Left lung (tissue), 10 donors: Measurements from ENCODE around the gene WDR90. TPM values are rescaled to one million over a fixed set of nuclear protein-coding genes. Genes with fewer than 3 reads are reported as not detected.

Source experiments
- ATAC-seq: fragments of 200-7000 bp; cut with Tn5 transposase; one replicate; pipeline ENCODE4 v1.9.1; 2020; ENCODE audit warnings: moderate library complexity
- DNase-seq, 4 donors: peaks; one replicate each; pipeline ENCODE4 v3.0.0-alpha.2; 2013 to 2020
- H3K27ac ChIP-seq, 2 donors: fragments of 200-600 bp; sonication (generic) in 1 of 2; one replicate each; pipeline versions ENCODE4 v1.5.0 to v1.8.0; 2020 to 2021
- H3K27me3 ChIP-seq, 2 donors: fragments of 200-600 bp; sonication (generic) in 1 of 2; one replicate each; pipeline versions ENCODE4 v1.5.0 to v1.8.0; 2020 to 2021
- H3K36me3 ChIP-seq, 2 donors: fragments of 200-600 bp; sonication (generic) in 1 of 2; one replicate each; pipeline versions ENCODE4 v1.5.0 to v1.8.0; 2020 to 2021
- H3K4me1 ChIP-seq, 2 donors: fragments of 200-600 bp; one replicate each; pipeline ENCODE4 v1.8.0; 2021
- H3K4me3 ChIP-seq, 2 donors: fragments of 200-600 bp; sonication (generic) in 1 of 2; one replicate each; pipeline versions ENCODE4 v1.5.0 to v1.8.0; 2020 to 2021; ENCODE audit warnings: mild to moderate bottlenecking in 1 of 2
- H3K9me3 ChIP-seq, 2 donors: fragments of 200-600 bp; sonication (generic) in 1 of 2; one replicate each; pipeline versions ENCODE4 v1.5.0 to v1.8.0; 2020 to 2021
- CTCF ChIP-seq, 2 donors: fragments of 200-600 bp; sonication (generic) in 1 of 2; IDR thresholded peaks; one replicate each; pipeline versions ENCODE4 v1.5.0 to v1.8.0; 2021; ENCODE audit warnings: antibody characterized with exemption in 2 of 2
- intact Hi-C, 2 donors: fragments of 100-400 bp; cut with DNase I; formaldehyde crosslinking; loops; one replicate each; pipeline versions ENCODE4 v1.11.2 to v1.14.2; 2022
- polyA plus RNA-seq, 6 donors: library from polyadenylated mRNA; unstranded; fragments of 120-200 nt; gene quantifications; one replicate each; pipeline ENCODE4 v1.2.1, GENCODE V29; 2013; ENCODE audit not compliant: insufficient read length in 6 of 6
- total RNA-seq, 2 donors: library from RNA; stranded (reverse); fragmentation: NEBNext Ultra II Directional; extraction: Animal tissue kit (Norgen Biotek cat#: 25700); gene quantifications; one replicate each; pipeline ENCODE4 v1.2.1, GENCODE V29; 2021
- donor health status: DM: no; HTN: yes; CAD: no.
- donor health status: DM: no; HTN: no; CAD: no.

Gene WDR90
- total and polyA plus RNA-seq, 8 donors: 27.3 to 63.0 (median 41.4) TPM

DNA sequence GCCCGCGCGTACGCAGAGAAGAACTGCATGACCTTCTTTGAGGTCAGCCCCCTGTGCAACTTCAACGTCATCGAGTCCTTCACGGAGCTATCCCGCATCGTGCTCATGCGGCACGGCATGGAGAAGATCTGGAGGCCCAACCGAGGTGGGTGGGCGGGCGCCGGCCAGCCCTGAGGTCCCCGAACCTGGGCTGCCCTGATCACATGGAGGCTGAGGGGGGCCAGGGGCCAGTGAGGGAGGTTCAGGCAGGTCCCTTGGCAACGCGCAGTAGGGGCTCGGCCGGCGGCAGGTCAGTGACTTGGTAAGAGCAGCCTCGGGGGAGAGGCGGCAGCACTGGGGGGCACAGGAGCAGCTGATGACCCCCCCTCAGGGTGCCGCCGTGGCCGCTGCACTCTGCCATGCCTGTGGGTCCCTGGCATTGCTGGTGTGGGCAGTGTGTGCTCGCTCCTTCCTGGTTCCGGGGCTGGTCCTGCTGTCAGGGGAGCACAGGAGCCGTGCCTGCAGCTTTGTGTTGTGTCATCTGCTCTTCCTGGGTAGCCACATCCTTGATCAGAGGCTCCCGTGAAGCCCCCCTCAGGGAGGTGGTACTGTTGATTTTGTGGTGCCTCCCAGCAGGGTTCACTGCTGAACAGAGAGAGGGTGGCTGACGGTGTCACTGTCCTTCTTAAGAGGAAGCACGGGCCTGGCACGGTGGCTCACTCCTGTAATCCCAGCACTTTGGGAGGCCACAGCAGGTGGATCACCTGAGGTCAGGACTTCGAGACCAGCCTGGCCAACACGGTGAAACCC is 23.0 kb upstream of the WDR90 start:
- no peak overlapping the region for H3K27ac ChIP-seq
- no peak for TF ChIP-seq CTCF (IDR thresholded peaks at IDR 0.05)
- intact Hi-C loops: no loop called here

GRCh38 chr16:626787-627453 is 22.2 kb upstream of the WDR90 start:
- peak in 2 of 4 donors; percentile 57 to 78 for DNase-seq
- peaks cover 0 to 6% of the 10 kb centered on the region in 2 donors for H3K27me3 ChIP-seq
- intact Hi-C loops: no loop called here
- H3K36me3 ChIP-seq: peaks cover 0 to 47% of the 10 kb centered on the region in 2 donors
- ATAC-seq: peak; percentile 5
- H3K27ac ChIP-seq: no peak overlapping the region
- peaks cover 11 to 40% of the 10 kb centered on the region in 2 donors for H3K4me1 ChIP-seq
- no peak for TF ChIP-seq CTCF (IDR thresholded peaks at IDR 0.05)
- H3K9me3 ChIP-seq: no peaks in the 10 kb centered on the region
- H3K4me3 ChIP-seq: no peak overlapping the region

More for the DNA sequence above, 23.0 kb upstream of the WDR90 start:
- H3K27me3 ChIP-seq: peaks cover 0 to 5% of the 10 kb centered on the region in 2 donors
- no peak overlapping the region for H3K4me3 ChIP-seq
- ATAC-seq (no peak), DNase-seq (peak in 1 of 4 donors; percentile 72)
- H3K4me1 ChIP-seq: peaks cover 8 to 41% of the 10 kb centered on the region in 2 donors
- H3K9me3 ChIP-seq: no peaks in the 10 kb centered on the region
- peaks cover 0 to 51% of the 10 kb centered on the region in 2 donors for H3K36me3 ChIP-seq

- TF ChIP-seq CTCF (IDR thresholded peaks at IDR 0.05): no peak
- Histone ChIP-seq H3K9me3 (no peaks in the 10 kb centered on the region), H3K36me3 (peaks cover 0 to 51% of the 10 kb centered on the region in 2 donors), H3K4me3 (no peak overlapping the region), H3K27ac (no peak overlapping the region), H3K27me3 (peaks cover 0 to 6% of the 10 kb centered on the region in 2 donors), H3K4me1 (peaks cover 11 to 36% of the 10 kb centered on the region in 2 donors)
- DNase-seq: peak in 2 of 4 donors; percentile 65 to 90
- intact Hi-C loops: no loop called here
- peak; percentile 64 for ATAC-seq
These were observed 21.5 kb upstream of the WDR90 start for GRCh38 chr16:627454-628239.

DNA sequence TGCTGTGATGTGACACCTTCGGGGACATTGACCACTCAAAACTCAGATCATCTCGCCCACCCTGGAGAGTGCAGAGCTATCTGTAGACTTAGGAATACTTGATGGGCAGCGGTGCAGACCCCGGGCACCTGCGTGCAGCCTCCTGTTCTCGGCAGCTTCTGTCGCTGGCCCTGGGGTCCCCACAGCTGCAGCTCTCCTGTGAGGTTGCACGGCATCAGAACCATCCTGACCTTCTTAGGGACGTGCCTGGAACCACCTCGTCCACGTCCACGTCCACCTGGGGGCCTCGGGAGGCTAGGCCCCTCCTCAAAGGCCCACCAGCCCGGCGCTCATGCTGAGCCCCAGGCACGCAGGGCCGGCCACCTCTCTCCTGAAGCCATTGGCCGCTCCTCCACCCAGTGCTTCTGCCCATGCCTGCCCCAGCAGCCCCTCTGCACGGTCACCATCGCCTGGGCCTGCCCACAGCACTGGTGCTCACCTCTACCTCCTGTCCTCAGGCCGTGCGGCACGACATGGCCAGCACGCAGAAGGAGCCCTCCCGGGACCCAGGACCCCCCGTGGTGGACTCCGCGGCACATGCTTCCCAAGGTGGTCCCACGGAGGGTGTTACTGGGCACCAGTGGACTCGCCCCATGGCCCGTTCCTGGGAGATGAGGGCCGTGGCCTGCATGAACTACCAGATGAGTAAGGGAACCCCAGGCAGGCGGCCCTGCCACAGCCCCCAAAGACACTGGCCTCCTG is 20.7 kb upstream of the WDR90 start:
- no peak for TF ChIP-seq CTCF (IDR thresholded peaks at IDR 0.05)
- intact Hi-C loops: no loop called here
- Histone ChIP-seq H3K27ac (peak overlapping the region in 1 of 2 donors; percentile 58), H3K9me3 (no peaks in the 10 kb centered on the region), H3K27me3 (peaks cover 0 to 6% of the 10 kb centered on the region in 2 donors), H3K36me3 (peaks cover 0 to 59% of the 10 kb centered on the region in 2 donors), H3K4me1 (peaks cover 11 to 36% of the 10 kb centered on the region in 2 donors), H3K4me3 (no peak overlapping the region)
- no peak for ATAC-seq
- no peak for DNase-seq
